HEK293T (cell line): ENCODE measurements around the gene STK26.

Source experiments
- FOXA1 ChIP-seq: fragments of 450-650 bp; IDR thresholded peaks from 2 replicates; pipeline ENCODE4 v1.6.1; 2016; ENCODE audit warnings: mild to moderate bottlenecking
- FOXM1 ChIP-seq: fragments of 450-650 bp; IDR thresholded peaks from 2 replicates; pipeline ENCODE4 v1.6.1; 2017; ENCODE audit warnings: mild to moderate bottlenecking, borderline replicate concordance
- NFRKB ChIP-seq: fragments of 450-650 bp; IDR thresholded peaks from 2 replicates; pipeline ENCODE4 v1.6.1; 2016; ENCODE audit warnings: mild to moderate bottlenecking, moderate library complexity
- SUZ12 ChIP-seq: fragments of 450-650 bp; IDR thresholded peaks from 2 replicates; pipeline ENCODE4 v1.6.1; 2016; ENCODE audit warnings: mild to moderate bottlenecking
- TARDBP ChIP-seq: fragments of 450-650 bp; IDR thresholded peaks from 2 replicates; pipeline ENCODE4 v1.6.1; 2016

GRCh38 chrX:132058975-132059374, 35.9 kb downstream of the STK26 start:
- TF ChIP-seq FOXA1 (no peak), FOXM1 (no peak), SUZ12 (no peak), TARDBP (no peak), NFRKB (no peak)
